ENCODE results near the gene SMO. TPM values are rescaled to one million over a fixed set of nuclear protein-coding genes. Genes with fewer than 3 reads are reported as not detected.

SMO gene
- total and polyA plus RNA-seq, 2 donors (not counting 3 experiments of a cell fraction or from before 2014, with no cell fraction given), result 13.2 to 16.5 TPM

DNA sequence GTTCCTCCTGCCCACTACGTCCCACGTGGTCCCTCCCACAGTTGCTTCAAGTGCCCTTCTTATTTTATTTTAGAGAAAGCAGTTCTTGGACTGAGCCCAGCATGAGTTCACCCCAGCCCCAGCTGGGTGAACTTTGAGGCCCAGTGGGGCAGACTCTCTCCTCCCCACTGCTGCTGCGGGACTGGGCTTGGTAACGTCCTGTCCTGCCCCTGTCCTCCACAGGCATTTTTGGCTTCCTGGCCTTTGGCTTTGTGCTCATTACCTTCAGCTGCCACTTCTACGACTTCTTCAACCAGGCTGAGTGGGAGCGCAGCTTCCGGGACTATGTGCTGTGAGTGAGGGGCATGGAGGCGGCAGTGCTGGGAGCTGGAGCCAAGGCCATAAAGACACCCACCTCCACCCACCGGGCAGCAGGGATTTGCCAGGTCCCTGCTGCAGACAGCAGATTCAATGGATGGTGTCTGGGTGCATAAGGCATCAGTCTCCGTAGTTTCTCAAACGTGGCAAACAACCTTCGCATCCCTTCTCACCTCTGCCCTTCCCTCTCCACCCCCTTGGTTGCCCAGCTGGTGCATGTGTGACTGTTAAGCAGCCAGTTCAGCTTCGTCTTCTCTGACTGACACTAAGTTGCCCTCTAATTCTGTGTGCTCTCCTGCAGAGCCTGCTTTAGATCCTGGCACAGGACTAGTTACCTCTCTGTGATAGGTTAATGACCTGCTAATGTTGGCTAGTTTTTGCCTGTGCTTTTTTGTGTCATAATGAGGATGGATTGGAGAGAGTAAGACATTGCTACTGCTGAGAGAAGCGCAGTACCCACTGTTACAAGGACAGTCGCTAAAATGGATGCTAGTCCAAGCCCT is 20.9 kb downstream of the SMO start:
- no peak overlapping the region for H3K4me2 ChIP-seq (ENCODE audit: insufficient read depth, low read length)
- BruUV-seq (replicated peaks), result no TSS peak
- no peak for TF ChIP-seq GATA2 (IDR thresholded peaks at IDR 0.05; ENCODE audit: insufficient read depth, insufficient read length, low read depth, low read length)
- TF ChIP-seq JUN (IDR thresholded peaks at IDR 0.05; ENCODE audit: borderline replicate concordance, insufficient read depth, insufficient read length, low read depth), result no peak
- TF ChIP-seq, protein P1, sequence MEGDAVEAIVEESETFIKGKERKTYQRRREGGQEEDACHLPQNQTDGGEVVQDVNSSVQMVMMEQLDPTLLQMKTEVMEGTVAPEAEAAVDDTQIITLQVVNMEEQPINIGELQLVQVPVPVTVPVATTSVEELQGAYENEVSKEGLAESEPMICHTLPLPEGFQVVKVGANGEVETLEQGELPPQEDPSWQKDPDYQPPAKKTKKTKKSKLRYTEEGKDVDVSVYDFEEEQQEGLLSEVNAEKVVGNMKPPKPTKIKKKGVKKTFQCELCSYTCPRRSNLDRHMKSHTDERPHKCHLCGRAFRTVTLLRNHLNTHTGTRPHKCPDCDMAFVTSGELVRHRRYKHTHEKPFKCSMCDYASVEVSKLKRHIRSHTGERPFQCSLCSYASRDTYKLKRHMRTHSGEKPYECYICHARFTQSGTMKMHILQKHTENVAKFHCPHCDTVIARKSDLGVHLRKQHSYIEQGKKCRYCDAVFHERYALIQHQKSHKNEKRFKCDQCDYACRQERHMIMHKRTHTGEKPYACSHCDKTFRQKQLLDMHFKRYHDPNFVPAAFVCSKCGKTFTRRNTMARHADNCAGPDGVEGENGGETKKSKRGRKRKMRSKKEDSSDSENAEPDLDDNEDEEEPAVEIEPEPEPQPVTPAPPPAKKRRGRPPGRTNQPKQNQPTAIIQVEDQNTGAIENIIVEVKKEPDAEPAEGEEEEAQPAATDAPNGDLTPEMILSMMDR (IDR thresholded peaks at IDR 0.05; ENCODE audit: extremely low read depth in 1 of 2, insufficient read depth in 1 of 2, low read depth in 1 of 2, low read length in 2 of 2), result no peak
- no peak for TF ChIP-seq POLR2AphosphoS5 (IDR thresholded peaks at IDR 0.05; ENCODE audit: insufficient read depth, low read depth, low read length)
- TF ChIP-seq, protein P2, sequence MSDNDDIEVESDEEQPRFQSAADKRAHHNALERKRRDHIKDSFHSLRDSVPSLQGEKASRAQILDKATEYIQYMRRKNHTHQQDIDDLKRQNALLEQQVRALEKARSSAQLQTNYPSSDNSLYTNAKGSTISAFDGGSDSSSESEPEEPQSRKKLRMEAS (IDR thresholded peaks at IDR 0.05; ENCODE audit: insufficient read depth, insufficient read length), result no peak
- no peak for TF ChIP-seq EZH2 (IDR thresholded peaks at IDR 0.05; ENCODE audit: borderline replicate concordance, low read depth, low read length, severe bottlenecking)
- no peak for TF ChIP-seq POLR2A (IDR thresholded peaks at IDR 0.05; ENCODE audit: low read depth, low read length)
- TF ChIP-seq FOS (IDR thresholded peaks at IDR 0.05; ENCODE audit: borderline replicate concordance, insufficient read depth, low read length), result no peak
- no peak for TF ChIP-seq MYC (IDR thresholded peaks at IDR 0.05; ENCODE audit: low read depth, low read length)
- H3K27ac ChIP-seq (ENCODE audit: insufficient read depth, low read depth, low read length), result no peak overlapping the region
- no peak overlapping the region for H2AFZ ChIP-seq (ENCODE audit: low read depth, low read length)
- H3K9me3 ChIP-seq (replicated peaks; ENCODE audit: control insufficient read depth, insufficient read depth, low read length), result no peaks in the 10 kb centered on the region
- peaks cover 0 to 4% of the 10 kb centered on the region in 2 experiments for H3K36me3 ChIP-seq (ENCODE audit: control insufficient read depth in 2 of 2, extremely low read depth in 1 of 2, insufficient read depth in 2 of 2, low read length in 2 of 2)
- CTCF ChIA-PET, result interaction anchor here (1.0 to 10.2 kb wide), 8 partner anchors 9 to 305 kb away, joined by 3 to 465 read pairs (median 5); partner anchors contain the start of gene SMO
- H4K20me1 ChIP-seq (replicated peaks; ENCODE audit: control insufficient read depth, extremely low read depth, insufficient read depth, low read length), result no peaks in the 10 kb centered on the region
- no peaks in the 10 kb centered on the region for H3K4me1 ChIP-seq (ENCODE audit: control insufficient read depth, extremely low read depth, insufficient read depth, low read length)
- no peak overlapping the region for H3K4me3 ChIP-seq (replicated peaks in 1 of 3; ENCODE audit: insufficient read depth in 1 of 3, low read depth in 1 of 3, low read length in 3 of 3)
- POLR2A ChIA-PET, result no interaction called here
- DNase-seq (ENCODE audit: low read depth, low spot score), result no peak
- dilution Hi-C loops (cut with MboI; ENCODE audit: extremely low pct_ligation_motif_present, low sequenced_read_pairs), result no loop called here
- H3K9me1 ChIP-seq (replicated peaks; ENCODE audit: control insufficient read depth, extremely low read depth, insufficient read depth, low read length), result no peaks in the 10 kb centered on the region
- no peak for FAIRE-seq
- H3K79me2 ChIP-seq (ENCODE audit: control insufficient read depth, insufficient read depth, low read length), result no peaks in the 10 kb centered on the region
- intact Hi-C loops (cut with micrococcal nuclease), result no loop called here
- H3K27me3 ChIP-seq (ENCODE audit: control insufficient read depth in 2 of 2, insufficient read depth in 2 of 2, low read length in 2 of 2), result no peaks in the 10 kb centered on the region
- no peak overlapping the region for H3K9ac ChIP-seq (replicated peaks; ENCODE audit: extremely low read depth, insufficient read depth, low read length)

All from endothelial cell of umbilical vein (primary cell).